HG02571 (cell line): ENCODE data around the gene NUDT8.
"Not testable (repeated sequence)": the region's sequence is repeated elsewhere in the genome, so short reads cannot be mapped to it uniquely, and the experiment has no call there.

Experiments used
- ATAC-seq: cut with Tn5 transposase; IDR thresholded peaks from one replicate; pipeline ENCODE4 v1.9.1; 2021; ENCODE audit warnings: mild to moderate bottlenecking, moderate library complexity; ENCODE audit not compliant: unreplicated experiment

NUDT8 gene

DNA sequence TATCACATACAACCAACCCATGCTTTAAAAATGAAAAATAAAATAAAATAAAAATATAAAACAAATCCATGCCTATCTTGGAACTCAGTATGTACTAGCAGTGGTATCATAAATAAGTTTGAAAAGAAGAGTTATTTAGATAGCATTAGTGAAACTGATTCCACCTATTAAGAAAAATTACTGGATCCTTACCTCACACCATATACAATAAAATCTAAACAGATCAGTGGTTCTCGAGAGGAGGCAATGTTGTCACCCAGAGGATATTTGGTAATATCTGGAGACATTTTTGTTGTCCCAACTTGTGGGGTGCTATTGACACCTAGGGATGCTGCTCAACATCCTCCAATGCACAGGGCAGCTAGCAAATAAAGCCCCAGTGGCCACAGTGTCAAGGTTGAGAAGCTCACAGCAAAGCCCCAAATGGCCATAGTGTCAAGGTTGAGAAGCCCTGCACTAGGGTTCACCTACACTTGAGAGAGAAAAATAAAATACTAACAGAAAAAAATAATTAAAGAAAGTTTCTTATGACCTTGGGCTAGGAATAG is 32.9 kb downstream of the NUDT8 start:
- ATAC-seq, result no peak

- no peak for ATAC-seq
These were observed 35.3 kb downstream of the NUDT8 start for GRCh38 chr11:67594480-67594879.

GRCh38 chr11:67593565-67593905 is 36.2 kb downstream of the NUDT8 start:
- ATAC-seq, result no peak

DNA sequence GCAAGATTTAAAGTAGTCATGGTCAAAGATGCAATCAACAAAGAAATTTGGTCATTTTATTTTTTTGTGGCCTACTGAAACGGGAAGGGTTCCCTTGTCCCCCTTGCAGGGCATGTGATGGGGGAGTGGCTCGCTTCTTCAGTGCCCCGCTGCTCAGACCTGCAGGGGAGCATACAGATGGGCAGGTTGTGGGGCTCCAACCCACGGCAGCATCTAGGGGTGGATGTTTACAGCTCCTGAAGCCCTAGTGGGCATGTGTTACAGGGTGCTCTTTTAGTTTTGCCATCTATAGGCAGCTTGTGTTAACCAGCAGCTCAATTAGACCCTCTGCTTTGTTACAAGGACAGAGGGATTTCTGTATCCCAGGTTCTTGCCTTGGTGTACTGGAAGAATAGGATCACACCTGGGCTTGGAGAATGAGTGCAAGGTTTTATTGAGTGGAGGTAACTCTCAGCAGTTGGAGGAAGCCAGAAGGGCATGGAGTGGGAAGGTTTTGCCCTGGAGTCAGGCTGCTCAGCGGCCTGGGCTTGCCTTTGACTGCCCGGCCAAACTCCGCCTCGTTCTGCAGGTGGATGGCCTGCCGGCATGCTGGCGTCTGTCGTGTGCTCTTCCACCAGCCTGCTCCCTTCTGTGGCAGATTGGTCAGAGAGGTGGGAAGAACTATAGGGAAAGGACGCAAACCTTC is 36.7 kb downstream of the NUDT8 start:
- ATAC-seq, result no peak

- ATAC-seq, result not testable (repeated sequence)
These were observed 40.8 kb downstream of the NUDT8 start for GRCh38 chr11:67588899-67589415.

DNA sequence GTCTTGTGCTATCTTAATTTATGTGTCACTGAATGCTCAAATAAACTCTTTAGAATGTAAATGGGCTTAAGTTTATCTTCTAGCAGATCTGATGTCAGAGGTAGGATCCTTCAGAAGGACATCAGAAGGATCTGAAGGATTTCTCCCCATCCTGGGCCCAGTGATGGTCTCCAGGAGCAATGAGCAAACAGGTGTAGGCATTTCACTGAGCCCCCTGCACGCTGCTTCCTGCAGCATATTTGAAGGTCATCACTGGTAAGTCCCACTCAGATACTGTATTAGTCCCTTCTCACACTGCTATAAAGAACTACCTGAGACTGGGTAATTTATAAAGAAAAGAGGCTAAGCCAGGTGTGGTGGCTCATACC is 41.6 kb downstream of the NUDT8 start:
- ATAC-seq, result no peak

DNA sequence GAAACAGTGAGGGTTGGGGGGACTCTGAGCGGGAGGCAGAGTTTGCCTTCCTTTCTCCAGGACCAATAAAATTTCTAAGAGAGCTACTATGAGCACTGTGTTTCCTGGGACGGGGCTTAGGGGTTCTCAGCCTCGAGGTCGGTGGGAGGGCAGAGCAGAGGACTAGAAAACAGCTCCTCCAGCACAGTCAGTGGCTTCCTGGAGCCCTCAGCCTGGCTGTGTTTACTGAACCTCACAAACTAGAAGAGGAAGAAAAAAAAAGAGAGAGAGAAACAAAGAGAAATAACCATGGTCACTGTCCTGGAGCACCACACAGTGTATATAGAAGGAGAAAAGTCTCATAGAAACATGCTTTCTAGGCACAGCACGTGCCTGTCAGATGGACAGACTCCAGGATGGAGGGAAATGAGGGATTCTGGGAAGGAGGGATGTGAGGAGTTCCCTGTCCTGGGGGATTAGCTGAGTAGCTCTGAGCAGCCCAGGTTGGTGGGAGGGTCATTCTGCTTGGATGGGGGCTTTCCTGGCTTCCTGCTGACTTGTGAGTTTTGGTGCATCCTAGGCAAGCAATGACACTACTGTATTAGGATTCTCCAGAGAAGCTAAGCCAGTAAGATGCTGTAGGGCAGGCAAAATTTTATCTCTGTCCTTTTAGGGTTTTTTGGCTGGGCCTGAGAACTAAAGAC is 43.0 kb downstream of the NUDT8 start:
- ATAC-seq, result no peak

- no peak for ATAC-seq
These were observed 43.8 kb downstream of the NUDT8 start for GRCh38 chr11:67585911-67586310.

DNA sequence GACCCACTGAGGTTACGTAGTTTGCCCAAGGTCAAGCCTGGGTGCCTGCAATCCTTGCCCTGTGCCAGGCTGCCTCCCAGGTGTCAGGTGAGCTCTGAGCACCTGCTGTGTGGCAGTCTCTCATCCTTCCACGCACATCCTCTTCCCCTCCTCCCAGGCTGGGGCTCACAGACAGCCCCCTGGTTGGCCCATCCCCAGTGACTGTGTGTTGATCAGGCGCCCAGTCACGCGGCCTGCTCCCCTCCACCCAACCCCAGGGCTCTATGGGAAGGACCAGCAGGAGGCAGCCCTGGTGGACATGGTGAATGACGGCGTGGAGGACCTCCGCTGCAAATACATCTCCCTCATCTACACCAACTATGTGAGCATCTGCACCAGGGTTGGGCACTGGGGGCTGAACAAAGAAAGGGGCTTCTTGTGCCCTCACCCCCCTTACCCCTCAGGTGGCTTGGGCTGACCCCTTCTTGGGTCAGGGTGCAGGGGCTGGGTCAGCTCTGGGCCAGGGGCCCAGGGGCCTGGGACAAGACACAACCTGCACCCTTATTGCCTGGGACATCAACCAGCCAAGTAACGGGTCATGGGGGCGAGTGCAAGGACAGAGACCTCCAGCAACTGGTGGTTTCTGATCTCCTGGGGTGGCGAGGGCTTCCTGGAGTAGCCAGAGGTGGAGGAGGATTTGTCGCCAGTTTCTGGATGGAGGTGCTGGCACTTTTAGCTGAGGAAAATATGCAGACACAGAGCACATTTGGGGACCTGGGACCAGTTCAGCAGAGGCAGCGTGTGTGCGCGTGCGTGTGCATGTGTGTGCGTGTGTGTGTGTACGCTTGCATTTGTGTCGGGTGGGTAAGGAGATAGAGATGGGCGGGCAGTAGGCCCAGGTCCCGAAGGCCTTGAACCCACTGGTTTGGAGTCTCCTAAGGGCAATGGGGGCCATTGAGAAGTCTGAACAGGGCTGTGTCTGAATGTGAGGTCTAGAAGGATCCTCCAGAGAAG is 44.6 kb downstream of the NUDT8 start:
- no peak for ATAC-seq

GRCh38 chr11:67584205-67584880 is 45.4 kb downstream of the NUDT8 start:
- ATAC-seq, result no peak

DNA sequence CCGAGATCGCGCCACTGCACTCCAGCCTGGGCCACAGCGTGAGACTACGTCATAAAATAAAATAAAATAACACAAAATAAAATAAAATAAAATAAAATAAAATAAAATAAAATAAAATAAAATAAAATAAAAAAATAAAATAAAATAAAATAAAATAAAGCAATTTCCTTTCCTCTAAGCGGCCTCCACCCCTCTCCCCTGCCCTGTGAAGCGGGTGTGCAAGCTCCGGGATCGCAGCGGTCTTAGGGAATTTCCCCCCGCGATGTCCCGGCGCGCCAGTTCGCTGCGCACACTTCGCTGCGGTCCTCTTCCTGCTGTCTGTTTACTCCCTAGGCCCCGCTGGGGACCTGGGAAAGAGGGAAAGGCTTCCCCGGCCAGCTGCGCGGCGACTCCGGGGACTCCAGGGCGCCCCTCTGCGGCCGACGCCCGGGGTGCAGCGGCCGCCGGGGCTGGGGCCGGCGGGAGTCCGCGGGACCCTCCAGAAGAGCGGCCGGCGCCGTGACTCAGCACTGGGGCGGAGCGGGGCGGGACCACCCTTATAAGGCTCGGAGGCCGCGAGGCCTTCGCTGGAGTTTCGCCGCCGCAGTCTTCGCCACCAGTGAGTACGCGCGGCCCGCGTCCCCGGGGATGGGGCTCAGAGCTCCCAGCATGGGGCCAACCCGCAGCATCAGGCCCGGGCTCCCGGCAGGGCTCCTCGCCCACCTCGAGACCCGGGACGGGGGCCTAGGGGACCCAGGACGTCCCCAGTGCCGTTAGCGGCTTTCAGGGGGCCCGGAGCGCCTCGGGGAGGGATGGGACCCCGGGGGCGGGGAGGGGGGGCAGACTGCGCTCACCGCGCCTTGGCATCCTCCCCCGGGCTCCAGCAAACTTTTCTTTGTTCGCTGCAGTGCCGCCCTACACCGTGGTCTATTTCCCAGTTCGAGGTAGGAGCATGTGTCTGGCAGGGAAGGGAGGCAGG is 46.2 kb downstream of the NUDT8 start, which contains the start of gene GSTP1:
Gene GSTP1, plus strand, starts transcription at position 566 of the 958 bp plus-strand sequence. Its CDS starts 32 bp downstream, at position 598.
- peak; percentile 55 for ATAC-seq

DNA sequence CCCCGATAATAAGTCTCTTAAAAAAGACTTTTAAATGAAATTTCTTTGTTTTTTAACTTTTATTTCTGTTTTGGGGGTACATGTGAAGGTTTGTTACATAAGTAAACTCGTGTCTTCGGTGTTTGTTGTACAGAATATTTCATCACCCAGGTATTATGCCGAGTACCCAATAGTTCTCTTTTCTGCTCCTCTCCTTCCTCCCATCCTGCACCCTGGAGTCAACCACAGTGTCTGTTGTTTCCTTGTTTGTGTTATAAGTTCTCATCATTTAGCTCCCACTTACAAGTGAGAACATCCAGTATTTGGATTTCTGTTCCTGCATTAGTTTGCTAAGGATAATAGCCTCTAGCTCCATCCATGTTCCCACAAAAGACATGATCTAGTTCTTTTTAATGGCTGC is 47.7 kb downstream of the NUDT8 start:
- ATAC-seq, result no peak

DNA sequence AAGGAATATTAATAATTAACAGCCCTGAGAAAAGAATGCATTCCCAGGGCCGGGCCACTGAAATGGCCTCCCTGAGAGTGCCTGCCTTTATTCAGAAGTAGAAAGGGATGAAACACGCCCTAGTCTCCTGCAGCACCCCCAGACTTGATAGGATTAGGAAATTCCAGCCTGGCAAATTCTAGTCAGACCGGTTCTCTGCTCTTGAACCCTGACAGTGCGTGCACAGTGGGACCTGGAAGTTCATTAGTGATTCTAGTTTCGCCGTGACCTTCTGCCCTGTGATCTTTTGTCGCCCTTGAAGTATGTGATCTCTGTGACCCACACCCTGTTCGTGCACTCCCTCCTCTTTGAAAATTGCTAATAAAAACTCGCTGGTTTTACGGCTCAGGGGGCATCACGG is 48.3 kb downstream of the NUDT8 start:
- ATAC-seq, result no peak

GRCh38 chr11:67577951-67578350 is 51.8 kb downstream of the NUDT8 start:
- no peak for ATAC-seq
